Measurements from ENCODE around the gene RHBDL1. TPM values are rescaled to one million over a fixed set of nuclear protein-coding genes. Genes with fewer than 3 reads are reported as not detected.

RHBDL1 gene
- total and polyA plus RNA-seq, 9 of the 15 experiments (the other 6 are each of a cell fraction or from before 2014, with no cell fraction given), result 0.03 to 5.6 (median 1.3) TPM; not detected in 1

GRCh38 chr16:715477-716199 lies 40.2 kb downstream of the RHBDL1 start (continued):
- TF ChIP-seq MTA3 (IDR thresholded peaks at IDR 0.05; ENCODE audit: borderline replicate concordance) (peak; percentile 42; the same call in 1 of the 2 replicates), ZNF318 (IDR thresholded peaks at IDR 0.05; ENCODE audit: borderline replicate concordance in 1 of 2, low read depth in 1 of 2) (no peak), SMC3 (conservative IDR thresholded peaks at IDR 0.05; ENCODE audit: insufficient read depth, low read depth, low read length) (no peak), ZNF12 (CRISPR knock-in tag; IDR thresholded peaks at IDR 0.05) (no peak), SP1 (CRISPR knock-in tag; IDR thresholded peaks at IDR 0.05) (no peak), MAFK (IDR thresholded peaks at IDR 0.05; ENCODE audit: low read length) (no peak), ZNF347 (CRISPR knock-in tag; IDR thresholded peaks at IDR 0.05; ENCODE audit: low read depth) (no peak), MAFG (tag; conservative IDR thresholded peaks at IDR 0.05) (no peak), ZNF507 (tag; conservative IDR thresholded peaks at IDR 0.05) (no peak), MYBL2 (IDR thresholded peaks at IDR 0.05; ENCODE audit: low read depth) (no peak), MYBL2 (CRISPR knock-in tag; IDR thresholded peaks at IDR 0.05; ENCODE audit: borderline replicate concordance) (no peak), ZNF717 (CRISPR knock-in tag; IDR thresholded peaks at IDR 0.05) (no peak), KDM5B (IDR thresholded peaks at IDR 0.05; ENCODE audit: insufficient replicate concordance, low read depth, low read length) (peak; percentile 52), CXXC5 (CRISPR knock-in tag; IDR thresholded peaks at IDR 0.05) (peak; percentile 84), NUFIP1 (IDR thresholded peaks at IDR 0.05; ENCODE audit: partially characterized antibody) (no peak), CBFA2T3 (IDR thresholded peaks at IDR 0.05) (no peak), ZNF655 (CRISPR knock-in tag; IDR thresholded peaks at IDR 0.05) (no peak), CBX1 (IDR thresholded peaks at IDR 0.05; ENCODE audit: low read depth) (0 out of 2 replicates have a peak, but pooled peaks have one; percentile 7), HDAC8 (tag; IDR thresholded peaks at IDR 0.05) (no peak), ZNF384 (IDR thresholded peaks at IDR 0.05; ENCODE audit: low read depth, low read length) (no peak)

All from K562 (cell line).